ENCODE results near the gene TMEM109.

Gene TMEM109

GRCh38 chr11:60917267-60917666 lies 3.3 kb downstream of the TMEM109 start:
- no peak for DNase-seq
- Histone ChIP-seq H3K4me3 (ENCODE audit: low read depth, low read length) (no peak overlapping the region), H3K27me3 (no peaks in the 10 kb centered on the region), H3K9me3 (no peaks in the 10 kb centered on the region), H3K36me3 (peaks cover 3% of the 10 kb centered on the region; the same call in 1 of the 2 replicates), H3K4me1 (peaks cover 3% of the 10 kb centered on the region; the same call in 1 of the 2 replicates)
- TF ChIP-seq CTCF (IDR thresholded peaks at IDR 0.05; ENCODE audit: low read depth, low read length) = no peak

GRCh38 chr11:60918251-60918938 lies 4.4 kb downstream of the TMEM109 start:
- Histone ChIP-seq H3K36me3 (peaks cover 3% of the 10 kb centered on the region; the same call in 1 of the 2 replicates), H3K27me3 (no peaks in the 10 kb centered on the region), H3K4me3 (ENCODE audit: low read depth, low read length) (no peak overlapping the region), H3K4me1 (peaks cover under 1% of the 10 kb centered on the region; the same call in 1 of the 2 replicates), H3K9me3 (no peaks in the 10 kb centered on the region)
- TF ChIP-seq CTCF (IDR thresholded peaks at IDR 0.05; ENCODE audit: low read depth, low read length) = no peak
- DNase-seq = no peak

GRCh38 chr11:60918939-60919265 lies 4.9 kb downstream of the TMEM109 start:
- no peak for TF ChIP-seq CTCF (IDR thresholded peaks at IDR 0.05; ENCODE audit: low read depth, low read length)
- DNase-seq = no peak
- peaks cover 3% of the 10 kb centered on the region; the same call in 1 of the 2 replicates for H3K36me3 ChIP-seq
- no peaks in the 10 kb centered on the region for H3K27me3 ChIP-seq
- peaks cover 1% of the 10 kb centered on the region; the same call in 1 of the 2 replicates for H3K4me1 ChIP-seq
- no peak overlapping the region for H3K4me3 ChIP-seq (ENCODE audit: low read depth, low read length)
- no peaks in the 10 kb centered on the region for H3K9me3 ChIP-seq

- no peaks in the 10 kb centered on the region for H3K9me3 ChIP-seq
- H3K4me3 ChIP-seq (ENCODE audit: low read depth, low read length) = no peak overlapping the region
- H3K27me3 ChIP-seq = no peaks in the 10 kb centered on the region
- DNase-seq = no peak
- TF ChIP-seq CTCF (IDR thresholded peaks at IDR 0.05; ENCODE audit: low read depth, low read length) = no peak
- peaks cover 3% of the 10 kb centered on the region; the same call in 1 of the 2 replicates for H3K36me3 ChIP-seq
- peaks cover 3% of the 10 kb centered on the region; the same call in 1 of the 2 replicates for H3K4me1 ChIP-seq
Observed at GRCh38 chr11:60919320-60919719, 5.4 kb downstream of the TMEM109 start.

- no peak for TF ChIP-seq CTCF (IDR thresholded peaks at IDR 0.05; ENCODE audit: low read depth, low read length)
- no peak for DNase-seq
- peaks cover 3% of the 10 kb centered on the region; the same call in 1 of the 2 replicates for H3K36me3 ChIP-seq
- H3K9me3 ChIP-seq = no peaks in the 10 kb centered on the region
- no peak overlapping the region for H3K4me3 ChIP-seq (ENCODE audit: low read depth, low read length)
- H3K4me1 ChIP-seq = peaks cover 3% of the 10 kb centered on the region; the same call in 1 of the 2 replicates
- H3K27me3 ChIP-seq = no peaks in the 10 kb centered on the region
Observed at GRCh38 chr11:60919956-60920355, 6.0 kb downstream of the TMEM109 start.

GRCh38 chr11:60921259-60921658 lies 7.3 kb downstream of the TMEM109 start:
- peaks cover 3% of the 10 kb centered on the region; the same call in 1 of the 2 replicates for H3K36me3 ChIP-seq
- no peaks in the 10 kb centered on the region for H3K27me3 ChIP-seq
- TF ChIP-seq CTCF (IDR thresholded peaks at IDR 0.05; ENCODE audit: low read depth, low read length) = no peak
- no peaks in the 10 kb centered on the region for H3K9me3 ChIP-seq
- DNase-seq = no peak
- no peak overlapping the region for H3K4me3 ChIP-seq (ENCODE audit: low read depth, low read length)
- H3K4me1 ChIP-seq = peaks cover 3% of the 10 kb centered on the region; the same call in 1 of the 2 replicates
